CD4-positive, alpha-beta memory T cell (primary cell): Measurements from ENCODE around the gene FOXL2. TPM values are rescaled to one million over a fixed set of nuclear protein-coding genes. Genes with fewer than 3 reads are reported as not detected.

Experiments used
- CTCF ChIA-PET: fragments of 350-600 bp; sonication (Branson Sonifier 250); formaldehyde crosslinking; loops from one replicate; lab custom pipeline; 2021; ENCODE audit warnings: inconsistent platforms; ENCODE audit not compliant: partially characterized antibody; lab: Charles Lee
- POLR2A ChIA-PET: fragments of 350-600 bp; sonication (Branson Sonifier 250); formaldehyde crosslinking; loops from one replicate; lab custom pipeline; 2021; ENCODE audit not compliant: partially characterized antibody; lab: Charles Lee
- DNase-seq, 5 donors: peaks; one replicate each; pipeline versions ENCODE4 v3.0.0 to v3.0.0-alpha.2; 2020 to 2022; ENCODE audit warnings: mixed read lengths in 1 of 5
- H3K27ac ChIP-seq: one replicate; pipeline ENCODE4 v1.7.0; 2013; ENCODE audit warnings: low read depth, low read length
- H3K27me3 ChIP-seq: 2 replicates; pipeline ENCODE4 v1.7.0; 2013; ENCODE audit warnings: mild to moderate bottlenecking, low read length, moderate library complexity; ENCODE audit not compliant: insufficient read depth
- H3K36me3 ChIP-seq: 2 replicates; pipeline ENCODE4 v1.7.0; 2013; ENCODE audit warnings: mild to moderate bottlenecking, low read length, moderate library complexity; ENCODE audit not compliant: insufficient read depth
- H3K4me1 ChIP-seq: 2 replicates; pipeline ENCODE4 v1.7.0; 2013; ENCODE audit warnings: mild to moderate bottlenecking, low read length, moderate library complexity; ENCODE audit not compliant: insufficient read depth
- H3K4me3 ChIP-seq, 2 donors: one replicate each; pipeline ENCODE4 v1.7.0; 2013; ENCODE audit warnings: low read length in 2 of 2, mild to moderate bottlenecking in 1 of 2
- H3K9me3 ChIP-seq, 2 donors: one replicate each; pipeline ENCODE4 v1.7.0; 2013; ENCODE audit warnings: low read length in 2 of 2, control low read depth in 1 of 2; ENCODE audit not compliant: control insufficient read depth in 1 of 2
- H3K27ac Mint-ChIP-seq, 7 donors: one replicate each; pipeline ENCODE4 v1.8.0; 2020 to 2021; ENCODE audit warnings: mixed read lengths in 7 of 7, mild to moderate bottlenecking in 6 of 7, inconsistent platforms in 3 of 7, moderate library complexity in 3 of 7
- H3K27me3 Mint-ChIP-seq, 2 donors: one replicate each; pipeline ENCODE4 v1.8.0; 2020 to 2021; ENCODE audit warnings: mixed read lengths in 2 of 2
- H3K36me3 Mint-ChIP-seq, 2 donors: one replicate each; pipeline ENCODE4 v1.8.0; 2020 to 2021; ENCODE audit warnings: mixed read lengths in 2 of 2, inconsistent platforms in 1 of 2, mild to moderate bottlenecking in 1 of 2
- H3K4me1 Mint-ChIP-seq, 4 donors: one replicate each; pipeline ENCODE4 v1.8.0; 2020 to 2021; ENCODE audit warnings: mixed read lengths in 4 of 4, mild to moderate bottlenecking in 1 of 4
- H3K4me3 Mint-ChIP-seq, 8 donors: one replicate each; pipeline ENCODE4 v1.8.0; 2020 to 2021; ENCODE audit warnings: mixed read lengths in 8 of 8, mild to moderate bottlenecking in 7 of 8, moderate library complexity in 6 of 8, inconsistent platforms in 3 of 8
- H3K9me3 Mint-ChIP-seq, 8 donors: one replicate each; pipeline ENCODE4 v1.8.0; 2020 to 2021; ENCODE audit warnings: mixed read lengths in 8 of 8, mild to moderate bottlenecking in 5 of 8, inconsistent platforms in 3 of 8, moderate library complexity in 1 of 8
- intact Hi-C: fragments of 100-400 bp; cut with micrococcal nuclease; formaldehyde crosslinking; loops from one replicate; pipeline ENCODE4 v1.15.1; 2023
- polyA plus RNA-seq, 2 donors: library from polyadenylated mRNA; unstranded; fragments of 300-500 nt; fragmentation: Illumina TruSeq; gene quantifications; one replicate each; pipeline ENCODE4 v1.2.3, GENCODE V29; 2021
- total RNA-seq, 2 experiments: library from RNA; stranded (reverse); gene quantifications; one replicate each; pipeline ENCODE4 v1.2.3, GENCODE V29; 2021

FOXL2 gene
- total and polyA plus RNA-seq, 4 experiments from 2014 or later: not detected

- H3K9me3 ChIP-seq: no peaks in the 10 kb centered on the region
- peak overlapping the region; percentile 69 to 73 for H3K4me3 ChIP-seq
- Mint-ChIP-seq H3K4me1 (peaks cover 3 to 6% (median 4%) of the 10 kb centered on the region in 4 donors), H3K27ac (peak overlapping the region in 6 of 7 donors; percentile 8 to 75 (median 62)), H3K27me3 (peaks cover 2 to 6% of the 10 kb centered on the region in 2 donors), H3K4me3 (peak overlapping the region; percentile 69 to 89 (median 86)), H3K36me3 (no peaks in the 10 kb centered on the region), H3K9me3 (no peaks in the 10 kb centered on the region)
- POLR2A ChIA-PET: interaction anchor here (0.6 to 2.4 kb wide), 10 partner anchors 20 to 336 kb away, joined by 3 to 38 read pairs (median 4); partner anchors contain the start of gene CEP70
- H3K36me3 ChIP-seq: no peaks in the 10 kb centered on the region
- intact Hi-C loops: loop anchor here (1.0 to 5.0 kb wide), 5 partner anchors 82 to 588 kb away; partner anchors contain the start of genes CEP70, NME9 and PIK3CB
- peak overlapping the region; percentile 27 for H3K27ac ChIP-seq
- CTCF ChIA-PET: interaction anchor here (0.6 to 18.8 kb wide), 82 partner anchors 8 to 847 kb away, joined by 3 to 739 read pairs (median 5); partner anchors contain the start of genes CEP70 and PIK3CB
- no peaks in the 10 kb centered on the region for H3K27me3 ChIP-seq
- DNase-seq: peak; percentile 72 to 79 (median 75)
- peaks cover 7% of the 10 kb centered on the region for H3K4me1 ChIP-seq
Observed at GRCh38 chr3:138915503-138916498, 31.1 kb downstream of the FOXL2 start.

GRCh38 chr3:138914870-138915502 is 32.0 kb downstream of the FOXL2 start:
- H3K27me3 ChIP-seq: no peaks in the 10 kb centered on the region
- H3K36me3 Mint-ChIP-seq: no peaks in the 10 kb centered on the region
- peaks cover 2 to 5% of the 10 kb centered on the region in 2 donors for H3K27me3 Mint-ChIP-seq
- H3K9me3 ChIP-seq: no peaks in the 10 kb centered on the region
- peaks cover 3 to 6% (median 4%) of the 10 kb centered on the region in 4 donors for H3K4me1 Mint-ChIP-seq
- H3K27ac ChIP-seq: no peak overlapping the region
- no peaks in the 10 kb centered on the region for H3K36me3 ChIP-seq
- peaks cover 7% of the 10 kb centered on the region for H3K4me1 ChIP-seq
- H3K27ac Mint-ChIP-seq: peak overlapping the region in 3 of 7 donors; percentile 14 to 74 (median 38)
- intact Hi-C loops: loop anchor here (1.0 to 5.0 kb wide), 5 partner anchors 81 to 588 kb away; partner anchors contain the start of genes CEP70, NME9 and PIK3CB
- POLR2A ChIA-PET: interaction anchor here (0.5 to 2.4 kb wide), 10 partner anchors 21 to 335 kb away, joined by 3 to 38 read pairs (median 4); partner anchors contain the start of gene CEP70
- DNase-seq: no peak
- peak overlapping the region; percentile 61 to 89 (median 86) for H3K4me3 Mint-ChIP-seq
- H3K9me3 Mint-ChIP-seq: no peaks in the 10 kb centered on the region
- CTCF ChIA-PET: interaction anchor here (0.5 to 18.8 kb wide), 66 partner anchors 10 to 846 kb away, joined by 3 to 739 read pairs (median 5); partner anchors contain the start of genes CEP70 and PIK3CB
- H3K4me3 ChIP-seq: peak overlapping the region in 1 of 2 donors; percentile 73

GRCh38 chr3:138913766-138914165 is 33.2 kb downstream of the FOXL2 start:
- no peaks in the 10 kb centered on the region for H3K36me3 Mint-ChIP-seq
- Histone ChIP-seq H3K4me1 (peaks cover 7% of the 10 kb centered on the region), H3K36me3 (no peaks in the 10 kb centered on the region), H3K27ac (no peak overlapping the region), H3K4me3 (no peak overlapping the region), H3K27me3 (no peaks in the 10 kb centered on the region), H3K9me3 (no peaks in the 10 kb centered on the region)
- peaks cover 3 to 6% (median 4%) of the 10 kb centered on the region in 4 donors for H3K4me1 Mint-ChIP-seq
- no peak overlapping the region for H3K4me3 Mint-ChIP-seq
- no peaks in the 10 kb centered on the region for H3K9me3 Mint-ChIP-seq
- peaks cover 1 to 3% of the 10 kb centered on the region in 2 donors for H3K27me3 Mint-ChIP-seq
- DNase-seq: no peak
- H3K27ac Mint-ChIP-seq: no peak overlapping the region
- CTCF ChIA-PET: interaction anchor here (1.0 to 18.8 kb wide), 14 partner anchors 11 to 585 kb away, joined by 3 to 739 read pairs (median 6); partner anchors contain the start of gene CEP70
- POLR2A ChIA-PET: interaction anchor here (0.6 kb wide), 2 partner anchors 80 to 214 kb away, joined by 3 read pairs; no protein-coding TSS in a partner anchor
- intact Hi-C loops: no loop called here

DNA sequence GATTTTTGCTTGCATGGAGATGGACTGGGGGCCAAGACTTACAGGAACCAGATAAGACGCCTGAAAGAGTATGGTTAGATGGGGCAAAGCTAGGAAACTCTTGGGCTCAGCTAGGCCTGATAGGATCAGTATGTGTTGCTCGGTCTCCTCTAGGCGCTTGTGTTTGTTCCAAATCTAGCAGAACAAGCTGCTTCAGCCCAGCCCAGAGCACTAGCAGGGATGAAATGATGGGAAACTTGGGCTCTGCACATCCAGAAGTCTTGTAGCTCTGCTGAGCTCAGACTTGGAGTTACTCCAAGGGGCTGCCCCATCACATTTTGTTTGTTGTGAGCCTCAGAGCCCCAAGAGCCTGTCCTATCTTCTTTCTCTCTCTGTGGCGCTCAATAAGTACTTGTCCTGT is 34.7 kb downstream of the FOXL2 start:
- H3K27me3 ChIP-seq: no peaks in the 10 kb centered on the region
- ChIA-PET CTCF (interaction anchor here (1.1 to 18.8 kb wide), 6 partner anchors 12 to 318 kb away, joined by 3 to 739 read pairs (median 58); partner anchors contain the start of gene CEP70), POLR2A (interaction anchor here (0.9 kb wide), 1 partner anchor 318 kb away, joined by 5 read pairs; the partner anchor contains the start of gene CEP70)
- H3K27ac ChIP-seq: no peak overlapping the region
- Mint-ChIP-seq H3K9me3 (no peaks in the 10 kb centered on the region), H3K27me3 (peaks cover 1 to 3% of the 10 kb centered on the region in 2 donors), H3K4me3 (no peak overlapping the region), H3K36me3 (no peaks in the 10 kb centered on the region), H3K27ac (no peak overlapping the region), H3K4me1 (peaks cover 3 to 6% (median 4%) of the 10 kb centered on the region in 4 donors)
- H3K4me3 ChIP-seq: no peak overlapping the region
- intact Hi-C loops: no loop called here
- H3K36me3 ChIP-seq: no peaks in the 10 kb centered on the region
- DNase-seq: no peak
- no peaks in the 10 kb centered on the region for H3K9me3 ChIP-seq
- peaks cover 7% of the 10 kb centered on the region for H3K4me1 ChIP-seq

- Mint-ChIP-seq H3K4me3 (no peak overlapping the region), H3K36me3 (no peaks in the 10 kb centered on the region), H3K4me1 (peaks cover 3 to 6% (median 4%) of the 10 kb centered on the region in 4 donors), H3K9me3 (no peaks in the 10 kb centered on the region), H3K27me3 (peaks cover under 1 to 3% of the 10 kb centered on the region in 2 donors), H3K27ac (no peak overlapping the region)
- CTCF ChIA-PET: interaction anchor here (1.1 to 18.8 kb wide), 5 partner anchors 13 to 318 kb away, joined by 3 to 739 read pairs (median 112); partner anchors contain the start of gene CEP70
- Histone ChIP-seq H3K27me3 (no peaks in the 10 kb centered on the region), H3K36me3 (no peaks in the 10 kb centered on the region), H3K4me3 (no peak overlapping the region), H3K4me1 (peaks cover 7% of the 10 kb centered on the region), H3K27ac (no peak overlapping the region), H3K9me3 (no peaks in the 10 kb centered on the region)
- POLR2A ChIA-PET: interaction anchor here (0.9 kb wide), 1 partner anchor 318 kb away, joined by 5 read pairs; the partner anchor contains the start of gene CEP70
- intact Hi-C loops: no loop called here
- DNase-seq: no peak
Observed at GRCh38 chr3:138911621-138912020, 35.3 kb downstream of the FOXL2 start.

DNA sequence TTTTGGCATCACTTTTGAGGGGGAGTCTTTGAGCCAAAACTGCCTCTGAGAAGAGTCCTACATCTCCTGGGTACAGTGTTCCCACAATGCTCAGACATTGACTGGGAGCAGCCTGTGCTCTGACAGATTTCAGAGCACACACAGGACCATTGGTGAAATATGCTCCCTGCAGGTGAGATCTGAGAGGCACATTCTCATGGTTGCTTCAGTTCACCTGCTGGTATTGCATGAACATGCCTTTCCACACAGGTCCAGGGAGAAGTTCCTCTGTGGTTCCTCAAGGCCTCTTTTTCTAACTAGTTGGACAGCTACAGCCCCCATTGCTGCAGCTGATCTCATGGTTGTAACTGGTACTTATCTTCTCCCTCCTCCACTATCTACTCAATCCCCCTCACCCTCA is 37.0 kb downstream of the FOXL2 start:
- Mint-ChIP-seq H3K9me3 (no peaks in the 10 kb centered on the region), H3K27ac (no peak overlapping the region), H3K4me1 (peaks cover under 1 to 2% (median under 1%) of the 10 kb centered on the region in 4 donors), H3K36me3 (no peaks in the 10 kb centered on the region), H3K4me3 (no peak overlapping the region), H3K27me3 (peaks cover 0 to 2% of the 10 kb centered on the region in 2 donors)
- Histone ChIP-seq H3K36me3 (no peaks in the 10 kb centered on the region), H3K27me3 (no peaks in the 10 kb centered on the region), H3K9me3 (no peaks in the 10 kb centered on the region), H3K27ac (no peak overlapping the region), H3K4me3 (no peak overlapping the region), H3K4me1 (peaks cover 2% of the 10 kb centered on the region)
- CTCF ChIA-PET: interaction anchor here (1.1 to 18.8 kb wide), 7 partner anchors 11 to 316 kb away, joined by 3 to 739 read pairs (median 6); partner anchors contain the start of gene CEP70
- no peak for DNase-seq
- POLR2A ChIA-PET: interaction anchor here (1.0 kb wide), 1 partner anchor 316 kb away, joined by 4 read pairs; the partner anchor contains the start of gene CEP70
- intact Hi-C loops: no loop called here
